Hypothalamus (tissue), 51 donors: ENCODE data around the gene GRIK1.

Source experiments
- DNase-seq, 51 donors: peaks; one replicate each; lab custom pipeline; 2025; lab: John Stamatoyannopoulos, UW

The GRIK1 gene

GRCh38 chr21:29504751-29505321 is 435.0 kb downstream of the GRIK1 start:
- DNase-seq = no peak

GRCh38 chr21:29501451-29501850 is 438.3 kb downstream of the GRIK1 start:
- DNase-seq = no peak

GRCh38 chr21:29499734-29500343 is 440.0 kb downstream of the GRIK1 start:
- peak in 17 of 51 donors; percentile 5 to 52 (median 12) for DNase-seq

GRCh38 chr21:29499229-29499628 is 440.6 kb downstream of the GRIK1 start:
- DNase-seq = no peak

GRCh38 chr21:29496337-29496736 is 443.5 kb downstream of the GRIK1 start:
- no peak for DNase-seq

- DNase-seq = no peak
Observed at GRCh38 chr21:29490016-29490415, 449.8 kb downstream of the GRIK1 start.

- peak in 11 of 51 donors; percentile 6 to 36 (median 16) for DNase-seq
Observed at GRCh38 chr21:29487154-29487553, 452.6 kb downstream of the GRIK1 start.
